Heart left ventricle (tissue), 13 donors: Measurements from ENCODE around the gene NCOR1.

Source experiments
- CTCF ChIP-seq, 12 donors: fragments of 200-600 bp; sonication (generic) in 4 of 12; IDR thresholded peaks; one replicate each; pipeline versions ENCODE4 v1.5.0 to v1.8.0; 2018 to 2022; ENCODE audit warnings: antibody characterized with exemption in 12 of 12, mild to moderate bottlenecking in 5 of 12
- POLR2A ChIP-seq, 2 donors: fragments of 450-650 bp; IDR thresholded peaks; one replicate each; pipeline ENCODE4 v1.6.1; 2017; ENCODE audit warnings: antibody characterized with exemption in 2 of 2, mild to moderate bottlenecking in 2 of 2, moderate library complexity in 2 of 2
- donor health status: ischemic (EF 13 %, LVEDD 7.1; RV severe dilation, severe dysfunction).
- donor health status: DM: no; HTN: yes; CAD: no.
- donor health status: DM: no; HTN: no; CAD: no.
- donor health status: ischemic (EF 25% LVEDD 6.9; RV normal size, moderate dysfunction).
- donor health status: ischemic (EF 25% LVEDD 5.7; RV mildly dilated, moderate dysfunction).
- donor health status: ischemic (EF 35%, LVEDD 5.7; RV mildly dilated, moderate dysfunction).
- donor health status: nonischemic (EF 11% LVEDD 7.7; RV severe dilation, severe dysfunction).
- donor health status: DM: yes; HTN: yes; CAD: no.
- donor health status: PGD.
- donor health status: ischemic (EF 29% LVEDD 5.4; RV normal size, mild dysfunction).
- donor health status: nonischemic (EF 23%, LVEDD 6.1; RV moderate dilation, normal function).

GRCh38 chr17:16197276-16197675 is 18.1 kb downstream of the NCOR1 start:
- no peak for TF ChIP-seq POLR2A (IDR thresholded peaks at IDR 0.05)
- TF ChIP-seq CTCF (IDR thresholded peaks at IDR 0.05), result no peak
